GM21381 (cell line): ENCODE results near the gene CHL1.

Experiments used
- ATAC-seq: cut with Tn5 transposase; IDR thresholded peaks from one replicate; pipeline ENCODE4 v1.9.1; 2021; ENCODE audit warnings: mild to moderate bottlenecking, moderate library complexity; ENCODE audit not compliant: unreplicated experiment

Gene CHL1

GRCh38 chr3:396293-396692 lies 199.7 kb downstream of the CHL1 start:
- no peak for ATAC-seq

- ATAC-seq: no peak
Measured at GRCh38 chr3:399647-400046, 203.1 kb downstream of the CHL1 start.

GRCh38 chr3:403826-404225 lies 207.3 kb downstream of the CHL1 start:
- ATAC-seq: no peak

GRCh38 chr3:409011-409410 lies 212.4 kb downstream of the CHL1 start:
- no peak for ATAC-seq

- ATAC-seq: no peak
Measured at GRCh38 chr3:411226-411625, 214.7 kb downstream of the CHL1 start.

- no peak for ATAC-seq
Measured at GRCh38 chr3:414063-414462, 217.5 kb downstream of the CHL1 start.

- ATAC-seq: no peak
Measured at GRCh38 chr3:418239-418929, 221.8 kb downstream of the CHL1 start.

GRCh38 chr3:420584-420983 lies 224.0 kb downstream of the CHL1 start:
- ATAC-seq: no peak

GRCh38 chr3:425079-425478 lies 228.5 kb downstream of the CHL1 start:
- no peak for ATAC-seq

GRCh38 chr3:426072-426471 lies 229.5 kb downstream of the CHL1 start:
- no peak for ATAC-seq

- ATAC-seq: no peak
Measured at GRCh38 chr3:427128-427527, 230.6 kb downstream of the CHL1 start.

GRCh38 chr3:430186-430585 lies 233.6 kb downstream of the CHL1 start:
- no peak for ATAC-seq

- no peak for ATAC-seq
Measured at GRCh38 chr3:435161-435560, 238.6 kb downstream of the CHL1 start.

- no peak for ATAC-seq
Measured at GRCh38 chr3:436053-436452, 239.5 kb downstream of the CHL1 start.

- no peak for ATAC-seq
Measured at GRCh38 chr3:440826-441225, 244.3 kb downstream of the CHL1 start.

- no peak for ATAC-seq
Measured at GRCh38 chr3:445960-446359, 249.4 kb downstream of the CHL1 start.

- no peak for ATAC-seq
Measured at GRCh38 chr3:447671-448070, 251.1 kb downstream of the CHL1 start.

GRCh38 chr3:449711-450110 lies 253.1 kb downstream of the CHL1 start:
- no peak for ATAC-seq

- no peak for ATAC-seq
Measured at GRCh38 chr3:452221-452620, 255.7 kb downstream of the CHL1 start.

GRCh38 chr3:453106-453505 lies 256.5 kb downstream of the CHL1 start:
- no peak for ATAC-seq

- no peak for ATAC-seq
Measured at GRCh38 chr3:454986-455385, 258.4 kb downstream of the CHL1 start.

GRCh38 chr3:458124-458523 lies 261.6 kb downstream of the CHL1 start:
- ATAC-seq: no peak

GRCh38 chr3:458653-459310 lies 262.2 kb downstream of the CHL1 start:
- no peak for ATAC-seq
